ENCODE measurements around the gene MRPL34. TPM values are rescaled to one million over a fixed set of nuclear protein-coding genes. Genes with fewer than 3 reads are reported as not detected.

Gene MRPL34
- total RNA-seq, 1 donor from 2014 or later = 23.7 TPM

GRCh38 chr19:17262557-17262956, 43.1 kb upstream of the MRPL34 start:
- H3K27me3 ChIP-seq (ENCODE audit: control insufficient read depth, insufficient read depth, low read length) = no peaks in the 10 kb centered on the region
- DNase-seq (ENCODE audit: low read depth) (no peak), FAIRE-seq (no peak)
- no peak for TF ChIP-seq CTCF (IDR thresholded peaks at IDR 0.05; ENCODE audit: insufficient read depth, low read length, severe bottlenecking)
- H3K4me3 ChIP-seq (ENCODE audit: low read depth, low read length) = no peak overlapping the region
- H3K36me3 ChIP-seq (ENCODE audit: control insufficient read depth, insufficient read depth, low read length) = no peaks in the 10 kb centered on the region

GRCh38 chr19:17263712-17264640, 41.7 kb upstream of the MRPL34 start:
- DNase-seq (ENCODE audit: low read depth) = no peak
- FAIRE-seq = no peak
- H3K4me3 ChIP-seq (ENCODE audit: low read depth, low read length) = no peak overlapping the region

GRCh38 chr19:17264641-17264979, 41.1 kb upstream of the MRPL34 start, which contains the start of gene USHBP1:
Gene USHBP1, minus strand, starts transcription at chr19:17264745. Its CDS starts 446 bp downstream, at chr19:17264299.
- FAIRE-seq (no peak), DNase-seq (ENCODE audit: low read depth) (no peak)
- Histone ChIP-seq H3K27me3 (ENCODE audit: control insufficient read depth, insufficient read depth, low read length) (no peaks in the 10 kb centered on the region), H3K36me3 (ENCODE audit: control insufficient read depth, insufficient read depth, low read length) (peaks cover 3% of the 10 kb centered on the region), H3K4me3 (ENCODE audit: low read depth, low read length) (no peak within 1 kb of the TSS)
- no peak for TF ChIP-seq CTCF (IDR thresholded peaks at IDR 0.05; ENCODE audit: insufficient read depth, low read length, severe bottlenecking)

More at GRCh38 chr19:17263712-17264640, 41.7 kb upstream of the MRPL34 start:
- TF ChIP-seq CTCF (IDR thresholded peaks at IDR 0.05; ENCODE audit: insufficient read depth, low read length, severe bottlenecking) = no peak
- Histone ChIP-seq H3K27me3 (ENCODE audit: control insufficient read depth, insufficient read depth, low read length) (no peaks in the 10 kb centered on the region), H3K36me3 (ENCODE audit: control insufficient read depth, insufficient read depth, low read length) (peaks cover 1% of the 10 kb centered on the region)

GRCh38 chr19:17266026-17266425, 39.6 kb upstream of the MRPL34 start:
- TF ChIP-seq CTCF (IDR thresholded peaks at IDR 0.05; ENCODE audit: insufficient read depth, low read length, severe bottlenecking) = no peak
- H3K36me3 ChIP-seq (ENCODE audit: control insufficient read depth, insufficient read depth, low read length) = peaks cover 5% of the 10 kb centered on the region
- FAIRE-seq = no peak
- no peak overlapping the region for H3K4me3 ChIP-seq (ENCODE audit: low read depth, low read length)
- no peak for DNase-seq (ENCODE audit: low read depth)
- no peaks in the 10 kb centered on the region for H3K27me3 ChIP-seq (ENCODE audit: control insufficient read depth, insufficient read depth, low read length)

- no peaks in the 10 kb centered on the region for H3K27me3 ChIP-seq (ENCODE audit: control insufficient read depth, insufficient read depth, low read length)
- H3K36me3 ChIP-seq (ENCODE audit: control insufficient read depth, insufficient read depth, low read length) = peaks cover 10% of the 10 kb centered on the region
- no peak overlapping the region for H3K4me3 ChIP-seq (ENCODE audit: low read depth, low read length)
- DNase-seq (ENCODE audit: low read depth) = no peak
- no peak for TF ChIP-seq CTCF (IDR thresholded peaks at IDR 0.05; ENCODE audit: insufficient read depth, low read length, severe bottlenecking)
- FAIRE-seq = no peak
Observed at GRCh38 chr19:17266589-17266974, 39.1 kb upstream of the MRPL34 start.

All from bronchial epithelial cell (primary cell).